HepG2 (cell line): ENCODE results near the gene DDX39B. TPM values are rescaled to one million over a fixed set of nuclear protein-coding genes. Genes with fewer than 3 reads are reported as not detected.

ENCODE experiments used
- ARNT ChIP-seq: fragments of 450-650 bp; IDR thresholded peaks from 2 replicates; pipeline ENCODE4 v1.6.1; 2017
- CEBPB ChIP-seq: IDR thresholded peaks from 2 replicates; pipeline ENCODE4 v1.6.1; 2011; ENCODE audit warnings: low read depth, low read length, improper control_type of control experiment, borderline replicate concordance
- ELF1 ChIP-seq: sonication (generic); formaldehyde crosslinking; IDR thresholded peaks from 2 replicates; pipeline ENCODE4 v1.4.0; 2020; ENCODE audit warnings: missing genetic modification reagents
- GATA4 ChIP-seq: sonication (generic); IDR thresholded peaks from 2 replicates; pipeline ENCODE4 v1.6.1; 2016; ENCODE audit warnings: antibody characterized with exemption, low read depth, borderline replicate concordance
- HNF1B ChIP-seq: sonication (generic); formaldehyde crosslinking; IDR thresholded peaks from 2 replicates; pipeline ENCODE4 v1.5.1; 2020; ENCODE audit warnings: mild to moderate bottlenecking, moderate library complexity, missing genetic modification reagents
- MLXIP ChIP-seq: sonication (generic); formaldehyde crosslinking; IDR thresholded peaks from 2 replicates; pipeline ENCODE4 v1.9.0; 2021; ENCODE audit warnings: missing genetic modification reagents, borderline replicate concordance
- RNF2 ChIP-seq: fragments of 450-650 bp; conservative IDR thresholded peaks from 2 replicates; pipeline ENCODE4 v1.6.1; 2016; ENCODE audit warnings: low read depth
- SMAD9 ChIP-seq: sonication (generic); formaldehyde crosslinking; IDR thresholded peaks from 2 replicates; pipeline ENCODE4 v1.5.1; 2020; ENCODE audit warnings: mild to moderate bottlenecking, missing genetic modification reagents
- SMC3 ChIP-seq: IDR thresholded peaks from 2 replicates; pipeline ENCODE4 v1.6.1; 2011; ENCODE audit warnings: low read length, improper control_type of control experiment
- SNRNP70 ChIP-seq: fragments of 200-400 bp; formaldehyde crosslinking; IDR thresholded peaks from 2 replicates; pipeline ENCODE4 v1.6.1; 2017; ENCODE audit warnings: mild to moderate bottlenecking, low read depth, low read length, moderate library complexity
- ZBTB1 ChIP-seq: sonication (generic); formaldehyde crosslinking; IDR thresholded peaks from 2 replicates; pipeline ENCODE4 v1.4.0; 2020; ENCODE audit warnings: missing genetic modification reagents, borderline replicate concordance
- ZNF292 ChIP-seq: sonication (generic); formaldehyde crosslinking; IDR thresholded peaks from 2 replicates; pipeline ENCODE4 v1.8.1; 2022; ENCODE audit warnings: mild to moderate bottlenecking, low read depth, missing genetic modification reagents, borderline replicate concordance
- ZNF354B ChIP-seq: sonication (generic); formaldehyde crosslinking; IDR thresholded peaks from 2 replicates; pipeline ENCODE4 v1.8.0; 2022; ENCODE audit warnings: mild to moderate bottlenecking, missing genetic modification reagents
- ZNF367 ChIP-seq: sonication (generic); formaldehyde crosslinking; IDR thresholded peaks from 2 replicates; pipeline ENCODE4 v1.4.0; 2020; ENCODE audit warnings: missing genetic modification reagents, borderline replicate concordance
- ZNF446 ChIP-seq: sonication (generic); formaldehyde crosslinking; IDR thresholded peaks from 2 replicates; pipeline ENCODE4 v1.5.0; 2020; ENCODE audit warnings: mild to moderate bottlenecking, missing genetic modification reagents
- ZNF660 ChIP-seq: sonication (generic); formaldehyde crosslinking; IDR thresholded peaks from 2 replicates; pipeline ENCODE4 v1.5.1; 2020; ENCODE audit warnings: mild to moderate bottlenecking, low read depth, missing genetic modification reagents, borderline replicate concordance
- polyA plus RNA-seq, 8 experiments: library from polyadenylated mRNA; depleted of rRNA in 3 of 8; stranded (reverse) in 7 of 8; unstranded in 1 of 8; fragments of >200 nt; fragmentation: Illumina TruSeq in 4 of 8; extraction: Trizol in 4 of 8; gene quantifications; 2 replicates each; pipeline versions ENCODE4 v1.2.1 to v1.2.3, GENCODE V29; 2011 to 2016; ENCODE audit warnings: low read depth in 4 of 8, missing spikeins in 1 of 8, mixed read lengths in 1 of 8; ENCODE audit not compliant: insufficient read depth in 1 of 8
- total RNA-seq, 5 experiments: library from RNA; depleted of rRNA; stranded (reverse); fragments of >200 nt; fragmentation: Illumina TruSeq; extraction: Trizol; gene quantifications; 2 replicates each; pipeline ENCODE4 v1.2.3, GENCODE V29; 2016; ENCODE audit warnings: low read depth in 1 of 5
- TF ChIP-seq, protein P1 (sequence below): sonication (generic); formaldehyde crosslinking; IDR thresholded peaks from 2 replicates; pipeline ENCODE4 v1.4.0; 2020; ENCODE audit warnings: missing genetic modification reagents, borderline replicate concordance
- TF ChIP-seq, protein P2 (sequence below): sonication (generic); formaldehyde crosslinking; IDR thresholded peaks from 2 replicates; pipeline ENCODE4 v1.4.0; 2020; ENCODE audit warnings: missing genetic modification reagents
- TF ChIP-seq, protein P3 (sequence below): sonication (generic); formaldehyde crosslinking; IDR thresholded peaks from 2 replicates; pipeline ENCODE4 v1.5.0; 2020; ENCODE audit warnings: missing genetic modification reagents, mild to moderate bottlenecking, borderline replicate concordance

DDX39B gene
- total and polyA plus RNA-seq, 2 of the 13 experiments (the other 11 are each of a cell fraction or from before 2014, with no cell fraction given), result 570 to 678 TPM

GRCh38 chr6:31529329-31530150 lies 12.3 kb downstream of the DDX39B start (continued):
- TF ChIP-seq HNF1B (CRISPR knock-in tag) (peak; percentile 56; the same call in 1 of the 2 replicates), ARNT (no peak), SMAD9 (no peak), ZNF367 (peak; percentile 76; the same call in 1 of the 2 replicates), SNRNP70 (no peak), RNF2 (no peak), SMC3 (no peak), ZBTB1 (CRISPR knock-in tag) (no peak), ELF1 (CRISPR knock-in tag) (no peak), ZNF292 (no peak), ZNF660 (CRISPR knock-in tag) (no peak), MLXIP (CRISPR knock-in tag) (0 out of 2 replicates have a peak, but pooled peaks have one; percentile 25), ZNF446 (no peak), CEBPB (no peak), GATA4 (no peak), ZNF354B (CRISPR knock-in tag) (no peak)
- TF ChIP-seq, protein P1, sequence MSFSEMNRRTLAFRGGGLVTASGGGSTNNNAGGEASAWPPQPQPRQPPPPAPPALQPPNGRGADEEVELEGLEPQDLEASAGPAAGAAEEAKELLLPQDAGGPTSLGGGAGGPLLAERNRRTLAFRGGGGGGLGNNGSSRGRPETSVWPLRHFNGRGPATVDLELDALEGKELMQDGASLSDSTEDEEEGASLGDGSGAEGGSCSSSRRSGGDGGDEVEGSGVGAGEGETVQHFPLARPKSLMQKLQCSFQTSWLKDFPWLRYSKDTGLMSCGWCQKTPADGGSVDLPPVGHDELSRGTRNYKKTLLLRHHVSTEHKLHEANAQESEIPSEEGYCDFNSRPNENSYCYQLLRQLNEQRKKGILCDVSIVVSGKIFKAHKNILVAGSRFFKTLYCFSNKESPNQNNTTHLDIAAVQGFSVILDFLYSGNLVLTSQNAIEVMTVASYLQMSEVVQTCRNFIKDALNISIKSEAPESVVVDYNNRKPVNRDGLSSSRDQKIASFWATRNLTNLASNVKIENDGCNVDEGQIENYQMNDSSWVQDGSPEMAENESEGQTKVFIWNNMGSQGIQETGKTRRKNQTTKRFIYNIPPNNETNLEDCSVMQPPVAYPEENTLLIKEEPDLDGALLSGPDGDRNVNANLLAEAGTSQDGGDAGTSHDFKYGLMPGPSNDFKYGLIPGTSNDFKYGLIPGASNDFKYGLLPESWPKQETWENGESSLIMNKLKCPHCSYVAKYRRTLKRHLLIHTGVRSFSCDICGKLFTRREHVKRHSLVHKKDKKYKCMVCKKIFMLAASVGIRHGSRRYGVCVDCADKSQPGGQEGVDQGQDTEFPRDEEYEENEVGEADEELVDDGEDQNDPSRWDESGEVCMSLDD (CRISPR knock-in tag), result no peak
- TF ChIP-seq, protein P2, sequence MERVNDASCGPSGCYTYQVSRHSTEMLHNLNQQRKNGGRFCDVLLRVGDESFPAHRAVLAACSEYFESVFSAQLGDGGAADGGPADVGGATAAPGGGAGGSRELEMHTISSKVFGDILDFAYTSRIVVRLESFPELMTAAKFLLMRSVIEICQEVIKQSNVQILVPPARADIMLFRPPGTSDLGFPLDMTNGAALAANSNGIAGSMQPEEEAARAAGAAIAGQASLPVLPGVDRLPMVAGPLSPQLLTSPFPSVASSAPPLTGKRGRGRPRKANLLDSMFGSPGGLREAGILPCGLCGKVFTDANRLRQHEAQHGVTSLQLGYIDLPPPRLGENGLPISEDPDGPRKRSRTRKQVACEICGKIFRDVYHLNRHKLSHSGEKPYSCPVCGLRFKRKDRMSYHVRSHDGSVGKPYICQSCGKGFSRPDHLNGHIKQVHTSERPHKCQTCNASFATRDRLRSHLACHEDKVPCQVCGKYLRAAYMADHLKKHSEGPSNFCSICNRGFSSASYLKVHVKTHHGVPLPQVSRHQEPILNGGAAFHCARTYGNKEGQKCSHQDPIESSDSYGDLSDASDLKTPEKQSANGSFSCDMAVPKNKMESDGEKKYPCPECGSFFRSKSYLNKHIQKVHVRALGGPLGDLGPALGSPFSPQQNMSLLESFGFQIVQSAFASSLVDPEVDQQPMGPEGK (CRISPR knock-in tag), result peak; percentile 50
- TF ChIP-seq, protein P3, sequence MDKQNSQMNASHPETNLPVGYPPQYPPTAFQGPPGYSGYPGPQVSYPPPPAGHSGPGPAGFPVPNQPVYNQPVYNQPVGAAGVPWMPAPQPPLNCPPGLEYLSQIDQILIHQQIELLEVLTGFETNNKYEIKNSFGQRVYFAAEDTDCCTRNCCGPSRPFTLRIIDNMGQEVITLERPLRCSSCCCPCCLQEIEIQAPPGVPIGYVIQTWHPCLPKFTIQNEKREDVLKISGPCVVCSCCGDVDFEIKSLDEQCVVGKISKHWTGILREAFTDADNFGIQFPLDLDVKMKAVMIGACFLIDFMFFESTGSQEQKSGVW (CRISPR knock-in tag), result no peak
